ENCODE data around the gene UCHL5.

Gene UCHL5

DNA sequence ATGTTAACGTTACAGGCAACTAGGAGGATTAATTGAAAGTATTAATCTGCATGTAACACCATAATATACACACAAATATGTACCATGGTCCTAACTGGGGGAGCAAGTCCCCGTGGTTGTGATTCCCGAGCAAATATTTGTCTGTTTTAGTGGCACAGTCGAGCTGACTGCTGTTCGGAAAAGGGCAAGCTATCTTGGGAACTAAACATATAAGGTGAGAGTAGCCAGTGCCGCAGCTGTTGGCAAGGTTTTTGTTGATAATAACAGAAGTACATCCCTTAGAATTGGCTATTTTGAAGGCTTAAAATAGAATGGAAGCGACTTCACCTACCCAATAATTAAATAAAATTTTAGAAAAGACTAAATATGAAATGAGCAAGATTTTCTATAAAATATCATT is 45.5 kb downstream of the UCHL5 start:
- in situ Hi-C loops (cut with HindIII; ENCODE audit: low pct_ligation_motif_present, low sequenced_read_pairs), result loop anchor here (25.0 kb wide), 1 partner anchor 201 kb away; the partner anchor contains the start of gene RGS2
- peaks cover 2% of the 10 kb centered on the region for H3K36me3 ChIP-seq (replicated peaks)
- no peaks in the 10 kb centered on the region for H3K27me3 ChIP-seq (replicated peaks)
- H3K27ac ChIP-seq, result no peak overlapping the region
- DNase-seq, result no peak
- H3K4me3 ChIP-seq (ENCODE audit: low read depth, low read length), result no peak overlapping the region
- TF ChIP-seq, protein P1, sequence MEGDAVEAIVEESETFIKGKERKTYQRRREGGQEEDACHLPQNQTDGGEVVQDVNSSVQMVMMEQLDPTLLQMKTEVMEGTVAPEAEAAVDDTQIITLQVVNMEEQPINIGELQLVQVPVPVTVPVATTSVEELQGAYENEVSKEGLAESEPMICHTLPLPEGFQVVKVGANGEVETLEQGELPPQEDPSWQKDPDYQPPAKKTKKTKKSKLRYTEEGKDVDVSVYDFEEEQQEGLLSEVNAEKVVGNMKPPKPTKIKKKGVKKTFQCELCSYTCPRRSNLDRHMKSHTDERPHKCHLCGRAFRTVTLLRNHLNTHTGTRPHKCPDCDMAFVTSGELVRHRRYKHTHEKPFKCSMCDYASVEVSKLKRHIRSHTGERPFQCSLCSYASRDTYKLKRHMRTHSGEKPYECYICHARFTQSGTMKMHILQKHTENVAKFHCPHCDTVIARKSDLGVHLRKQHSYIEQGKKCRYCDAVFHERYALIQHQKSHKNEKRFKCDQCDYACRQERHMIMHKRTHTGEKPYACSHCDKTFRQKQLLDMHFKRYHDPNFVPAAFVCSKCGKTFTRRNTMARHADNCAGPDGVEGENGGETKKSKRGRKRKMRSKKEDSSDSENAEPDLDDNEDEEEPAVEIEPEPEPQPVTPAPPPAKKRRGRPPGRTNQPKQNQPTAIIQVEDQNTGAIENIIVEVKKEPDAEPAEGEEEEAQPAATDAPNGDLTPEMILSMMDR (IDR thresholded peaks at IDR 0.05; ENCODE audit: low read depth, low read length, missing control alignments), result no peak

DNA sequence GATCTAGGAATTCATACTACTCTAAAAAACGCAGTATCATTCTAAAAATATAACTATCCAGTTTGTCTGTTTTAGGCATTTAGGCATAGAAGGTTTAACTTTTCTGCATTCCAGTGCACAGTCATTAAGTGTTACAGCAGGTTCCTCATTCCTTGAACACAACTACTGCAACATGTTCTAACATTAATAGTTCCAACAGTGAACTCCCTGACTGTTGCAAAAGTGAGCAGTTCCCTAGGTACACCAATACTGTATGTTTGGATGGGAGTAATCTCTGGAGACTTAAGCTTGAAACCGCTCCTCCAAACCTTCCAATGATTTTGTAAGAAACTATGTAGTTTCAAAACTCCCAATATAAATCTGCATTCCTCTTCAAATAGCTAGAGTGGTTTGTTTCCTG is 46.2 kb downstream of the UCHL5 start:
- TF ChIP-seq, protein P1 (IDR thresholded peaks at IDR 0.05; ENCODE audit: low read depth, low read length, missing control alignments), result no peak
- no peak overlapping the region for H3K4me3 ChIP-seq (ENCODE audit: low read depth, low read length)
- no peaks in the 10 kb centered on the region for H3K27me3 ChIP-seq (replicated peaks)
- H3K27ac ChIP-seq, result no peak overlapping the region
- DNase-seq, result peak; percentile 18
- in situ Hi-C loops (cut with HindIII; ENCODE audit: low pct_ligation_motif_present, low sequenced_read_pairs), result loop anchor here (25.0 kb wide), 1 partner anchor 201 kb away; the partner anchor contains the start of gene RGS2
- peaks cover 2% of the 10 kb centered on the region for H3K36me3 ChIP-seq (replicated peaks)

DNA sequence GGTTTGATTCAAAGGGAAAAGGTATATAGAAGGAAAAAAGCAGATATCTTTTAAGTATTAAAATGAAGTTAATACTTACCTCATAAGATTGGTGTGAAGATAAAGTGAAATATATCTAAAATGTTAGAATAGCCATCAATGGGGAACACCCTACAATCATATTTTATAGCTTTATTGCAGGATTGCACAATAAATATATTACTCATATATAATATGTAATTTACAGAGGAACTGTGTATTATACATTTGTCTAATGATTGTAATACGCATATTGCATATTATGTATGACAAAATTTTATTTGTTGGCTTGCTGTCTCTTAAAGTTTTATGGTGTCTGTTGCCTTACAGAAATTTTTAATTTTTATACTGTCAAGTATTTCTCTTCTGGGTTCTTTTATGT is 47.8 kb downstream of the UCHL5 start:
- peaks cover 2% of the 10 kb centered on the region for H3K36me3 ChIP-seq (replicated peaks)
- no peaks in the 10 kb centered on the region for H3K27me3 ChIP-seq (replicated peaks)
- TF ChIP-seq, protein P1 (IDR thresholded peaks at IDR 0.05; ENCODE audit: low read depth, low read length, missing control alignments), result no peak
- H3K27ac ChIP-seq, result no peak overlapping the region
- in situ Hi-C loops (cut with HindIII; ENCODE audit: low pct_ligation_motif_present, low sequenced_read_pairs), result loop anchor here (25.0 kb wide), 1 partner anchor 199 kb away; the partner anchor contains the start of gene RGS2
- no peak overlapping the region for H3K4me3 ChIP-seq (ENCODE audit: low read depth, low read length)
- no peak for DNase-seq

DNA sequence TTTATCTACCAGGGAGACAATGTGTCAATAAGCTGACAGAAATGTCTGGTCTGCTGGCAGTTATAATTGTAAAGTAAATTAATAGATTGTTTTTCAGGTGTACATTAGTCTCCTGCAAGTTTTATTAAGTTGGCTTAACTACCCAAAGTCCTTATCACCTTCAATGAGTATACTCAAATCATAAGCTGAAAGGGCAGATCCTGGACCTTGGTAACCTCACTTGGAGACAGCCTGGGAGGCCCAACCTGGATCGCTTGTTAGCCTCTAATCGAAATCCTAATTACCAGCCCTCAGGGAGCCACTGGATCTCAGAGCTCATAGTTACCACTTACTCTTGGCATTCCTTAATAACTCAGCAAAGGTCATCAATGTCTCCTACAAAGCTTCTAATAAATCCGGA is 49.7 kb downstream of the UCHL5 start:
- in situ Hi-C loops (cut with HindIII; ENCODE audit: low pct_ligation_motif_present, low sequenced_read_pairs), result loop anchor here (25.0 kb wide), 1 partner anchor 197 kb away; the partner anchor contains the start of gene RGS2
- TF ChIP-seq, protein P1 (IDR thresholded peaks at IDR 0.05; ENCODE audit: low read depth, low read length, missing control alignments), result no peak
- H3K4me3 ChIP-seq (ENCODE audit: low read depth, low read length), result no peak overlapping the region
- no peaks in the 10 kb centered on the region for H3K36me3 ChIP-seq (replicated peaks)
- H3K27me3 ChIP-seq (replicated peaks), result no peaks in the 10 kb centered on the region
- H3K27ac ChIP-seq, result no peak overlapping the region
- DNase-seq, result no peak

DNA sequence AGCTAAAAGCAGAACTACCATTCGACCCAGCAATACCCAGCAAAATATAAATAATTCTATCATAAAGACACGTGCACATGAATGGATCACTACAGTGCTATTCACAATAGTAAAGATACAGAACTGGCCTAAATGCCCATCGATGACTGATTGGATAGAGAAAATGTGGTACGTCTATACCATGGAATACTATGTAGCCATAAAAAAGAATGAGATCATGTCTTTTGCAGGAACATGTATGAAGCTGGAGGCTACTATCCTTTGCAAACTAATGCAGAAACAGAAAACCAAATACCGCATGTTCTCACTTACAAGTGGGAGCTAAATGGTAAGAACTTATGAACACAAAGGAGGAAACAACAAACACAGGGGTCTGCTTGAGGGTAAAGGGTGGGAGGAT is 53.4 kb downstream of the UCHL5 start:
- Histone ChIP-seq H3K36me3 (replicated peaks) (no peaks in the 10 kb centered on the region), H3K4me3 (ENCODE audit: low read depth, low read length) (no peak overlapping the region), H3K27me3 (replicated peaks) (no peaks in the 10 kb centered on the region), H3K27ac (no peak overlapping the region)
- no peak for DNase-seq
- in situ Hi-C loops (cut with HindIII; ENCODE audit: low pct_ligation_motif_present, low sequenced_read_pairs), result loop anchor here (25.0 kb wide), 1 partner anchor 193 kb away; the partner anchor contains the start of gene RGS2
- TF ChIP-seq, protein P1 (IDR thresholded peaks at IDR 0.05; ENCODE audit: low read depth, low read length, missing control alignments), result no peak

DNA sequence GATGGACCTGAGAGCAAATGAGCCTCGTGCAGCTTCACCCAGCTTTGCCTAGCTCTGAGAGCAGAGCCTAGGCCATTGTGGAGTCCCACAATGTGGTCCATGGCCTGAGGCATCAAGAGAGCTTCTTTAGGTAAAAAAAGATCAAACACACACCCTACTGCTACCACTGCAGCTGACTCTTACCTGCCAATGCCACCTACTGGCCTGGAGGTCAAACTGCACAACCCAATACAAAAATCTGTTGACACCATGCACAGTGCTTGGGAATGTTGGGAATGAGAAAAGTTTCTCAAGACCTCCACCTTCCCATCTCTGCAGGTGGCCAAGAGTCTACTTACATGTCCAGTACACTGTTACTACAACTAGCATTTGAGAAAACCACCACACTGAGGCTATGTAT is 60.6 kb downstream of the UCHL5 start:
- no peaks in the 10 kb centered on the region for H3K27me3 ChIP-seq (replicated peaks)
- no peak overlapping the region for H3K4me3 ChIP-seq (ENCODE audit: low read depth, low read length)
- DNase-seq, result no peak
- in situ Hi-C loops (cut with HindIII; ENCODE audit: low pct_ligation_motif_present, low sequenced_read_pairs), result no loop called here
- H3K27ac ChIP-seq, result no peak overlapping the region
- TF ChIP-seq, protein P1 (IDR thresholded peaks at IDR 0.05; ENCODE audit: low read depth, low read length, missing control alignments), result peak; percentile 49
- peaks cover 2% of the 10 kb centered on the region for H3K36me3 ChIP-seq (replicated peaks)

Measured in brain microvascular endothelial cell (primary cell).